HepG2 (cell line): ENCODE measurements around the gene STC2. TPM values are rescaled to one million over a fixed set of nuclear protein-coding genes. Genes with fewer than 3 reads are reported as not detected.
A peak's percentile ranks its signal among the peaks of the same experiment; 100 is the strongest.

Experiments
- CHD2 ChIP-seq: IDR thresholded peaks from 2 replicates; pipeline ENCODE4 v1.6.1; 2011; ENCODE audit warnings: low read depth, low read length, improper control_type of control experiment
- FLYWCH1 ChIP-seq: sonication (generic); formaldehyde crosslinking; IDR thresholded peaks from 2 replicates; pipeline ENCODE4 v1.8.1; 2023; ENCODE audit warnings: mild to moderate bottlenecking, missing genetic modification reagents
- IKZF4 ChIP-seq: sonication (generic); formaldehyde crosslinking; IDR thresholded peaks from 2 replicates; pipeline ENCODE4 v1.5.1; 2020; ENCODE audit warnings: borderline replicate concordance, mild to moderate bottlenecking, low read depth, missing genetic modification reagents; ENCODE audit errors: not compliant biosample characterization
- NCOA5 ChIP-seq: sonication (generic); formaldehyde crosslinking; IDR thresholded peaks from 2 replicates; pipeline ENCODE4 v1.4.0; 2020; ENCODE audit warnings: missing genetic modification reagents
- SKI ChIP-seq: fragments of 450-650 bp; IDR thresholded peaks from one replicate; pipeline ENCODE4 v1.6.1; 2018; ENCODE audit warnings: mild to moderate bottlenecking; ENCODE audit not compliant: partially characterized antibody
- STAG1 ChIP-seq: sonication (generic); formaldehyde crosslinking; IDR thresholded peaks from 2 replicates; pipeline ENCODE4 v1.4.0; 2020; ENCODE audit warnings: missing genetic modification reagents
- TP53 ChIP-seq: sonication (generic); formaldehyde crosslinking; conservative IDR thresholded peaks from 2 replicates; pipeline ENCODE4 v1.4.0; 2020; ENCODE audit warnings: missing genetic modification reagents
- ZNF224 ChIP-seq: sonication (generic); formaldehyde crosslinking; IDR thresholded peaks from 2 replicates; pipeline ENCODE4 v1.5.0; 2020; ENCODE audit warnings: mild to moderate bottlenecking, missing genetic modification reagents
- ZNF230 ChIP-seq: sonication (generic); formaldehyde crosslinking; IDR thresholded peaks from 2 replicates; pipeline ENCODE4 v1.4.0; 2020; ENCODE audit warnings: mild to moderate bottlenecking, missing genetic modification reagents
- ZNF30 ChIP-seq: sonication (generic); formaldehyde crosslinking; IDR thresholded peaks from 2 replicates; pipeline ENCODE4 v1.5.0; 2020; ENCODE audit warnings: mild to moderate bottlenecking, missing genetic modification reagents
- ZNF446 ChIP-seq: sonication (generic); formaldehyde crosslinking; IDR thresholded peaks from 2 replicates; pipeline ENCODE4 v1.5.0; 2020; ENCODE audit warnings: mild to moderate bottlenecking, missing genetic modification reagents
- ZNF496 ChIP-seq: sonication (generic); formaldehyde crosslinking; IDR thresholded peaks from 2 replicates; pipeline ENCODE4 v1.8.1; 2023; ENCODE audit warnings: mild to moderate bottlenecking, moderate library complexity, missing genetic modification reagents; ENCODE audit not compliant: insufficient replicate concordance
- ZNF660 ChIP-seq: sonication (generic); formaldehyde crosslinking; IDR thresholded peaks from 2 replicates; pipeline ENCODE4 v1.5.1; 2020; ENCODE audit warnings: mild to moderate bottlenecking, low read depth, missing genetic modification reagents, borderline replicate concordance
- ZNF879 ChIP-seq: sonication (generic); formaldehyde crosslinking; IDR thresholded peaks from 2 replicates; pipeline ENCODE4 v1.8.1; 2023; ENCODE audit warnings: missing genetic modification reagents
- polyA plus RNA-seq, 8 experiments: library from polyadenylated mRNA; depleted of rRNA in 3 of 8; stranded (reverse) in 7 of 8; unstranded in 1 of 8; fragments of >200 nt; fragmentation: Illumina TruSeq in 4 of 8; extraction: Trizol in 4 of 8; gene quantifications; 2 replicates each; pipeline versions ENCODE4 v1.2.1 to v1.2.3, GENCODE V29; 2011 to 2016; ENCODE audit warnings: low read depth in 4 of 8, missing spikeins in 1 of 8, mixed read lengths in 1 of 8; ENCODE audit not compliant: insufficient read depth in 1 of 8
- total RNA-seq, 5 experiments: library from RNA; depleted of rRNA; stranded (reverse); fragments of >200 nt; fragmentation: Illumina TruSeq; extraction: Trizol; gene quantifications; 2 replicates each; pipeline ENCODE4 v1.2.3, GENCODE V29; 2016; ENCODE audit warnings: low read depth in 1 of 5
- TF ChIP-seq, protein P1 (sequence below): sonication (generic); formaldehyde crosslinking; IDR thresholded peaks from 2 replicates; pipeline ENCODE4 v1.4.0; 2020; ENCODE audit warnings: missing genetic modification reagents
- TF ChIP-seq, protein P2 (sequence below): sonication (generic); formaldehyde crosslinking; IDR thresholded peaks from 2 replicates; pipeline ENCODE4 v1.4.0; 2020; ENCODE audit warnings: missing genetic modification reagents, borderline replicate concordance
- TF ChIP-seq, protein P3 (sequence below): IDR thresholded peaks from 2 replicates; pipeline ENCODE4 v1.6.1; 2012; ENCODE audit warnings: low read length, improper control_type of control experiment
- TF ChIP-seq, protein P4 (sequence below): sonication (generic); formaldehyde crosslinking; IDR thresholded peaks from 2 replicates; pipeline ENCODE4 v1.4.0; 2020; ENCODE audit warnings: mild to moderate bottlenecking, missing genetic modification reagents

STC2 gene
- total and polyA plus RNA-seq, 2 of the 13 experiments (the other 11 are each of a cell fraction or from before 2014, with no cell fraction given) = 27.1 to 69.2 TPM

DNA sequence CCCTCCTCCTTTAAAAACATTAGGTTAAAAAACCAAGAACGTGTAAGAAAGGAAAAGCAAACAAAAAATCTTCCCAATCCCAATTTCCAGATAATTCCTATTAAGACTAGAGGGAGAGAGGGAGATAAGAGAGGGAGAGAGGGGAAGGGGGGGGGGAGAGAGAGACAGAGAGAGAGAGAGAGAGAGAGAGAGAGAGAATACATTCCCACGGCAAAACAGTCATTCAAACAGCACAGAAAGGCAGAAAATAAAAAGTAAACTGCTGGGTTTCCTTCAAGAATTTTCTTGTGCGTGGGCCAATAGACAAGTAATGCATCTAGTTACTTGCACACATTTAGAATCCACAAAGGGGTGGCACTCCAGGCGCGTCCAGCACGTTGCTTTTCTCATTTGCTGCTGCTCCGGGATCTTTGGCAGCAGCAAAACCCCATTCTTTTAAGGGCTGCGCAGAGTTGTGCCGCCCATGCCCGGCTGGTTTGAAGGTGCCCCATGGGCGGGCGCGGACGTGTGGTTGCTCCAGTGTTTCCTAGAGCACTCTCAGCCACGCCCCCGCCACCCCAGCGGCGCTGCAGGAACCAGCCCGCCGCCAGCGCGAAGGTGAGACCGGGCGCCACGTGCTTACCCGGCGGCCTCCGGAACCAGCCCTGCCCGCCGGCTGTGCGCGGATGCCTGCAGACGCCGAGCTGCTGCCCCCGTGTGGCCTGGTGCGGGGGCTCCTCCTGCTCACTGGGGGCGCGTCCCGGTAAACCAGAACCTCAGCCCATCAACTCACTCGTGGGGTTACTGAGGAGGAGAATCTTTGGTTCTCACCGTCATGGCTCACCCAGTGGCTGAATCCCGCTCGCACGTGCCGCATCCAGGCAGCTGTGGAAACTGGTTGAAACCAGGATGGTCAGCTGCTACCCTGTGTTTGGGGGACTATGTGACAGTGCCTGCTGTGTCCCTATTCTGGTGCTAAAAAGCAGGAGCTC lies 44.6 kb downstream of the STC2 start (continued):
- TF ChIP-seq SKI (peak; percentile 72), ZNF879 (CRISPR knock-in tag) (peak; percentile 94), FLYWCH1 (peak; percentile 88; the same call in 1 of the 2 replicates), CHD2 (peak; percentile 38; the same call in 1 of the 2 replicates), ZNF496 (CRISPR knock-in tag) (no peak), STAG1 (CRISPR knock-in tag) (peak; percentile 91), TP53 (CRISPR knock-in tag) (no peak), ZNF230 (CRISPR knock-in tag) (peak; percentile 98), ZNF224 (CRISPR knock-in tag) (peak; percentile 99), ZNF30 (CRISPR knock-in tag) (no peak), IKZF4 (CRISPR knock-in tag) (peak; percentile 99), ZNF660 (CRISPR knock-in tag) (no peak), NCOA5 (CRISPR knock-in tag) (no peak), ZNF446 (peak; percentile 99)
- TF ChIP-seq, protein P1, sequence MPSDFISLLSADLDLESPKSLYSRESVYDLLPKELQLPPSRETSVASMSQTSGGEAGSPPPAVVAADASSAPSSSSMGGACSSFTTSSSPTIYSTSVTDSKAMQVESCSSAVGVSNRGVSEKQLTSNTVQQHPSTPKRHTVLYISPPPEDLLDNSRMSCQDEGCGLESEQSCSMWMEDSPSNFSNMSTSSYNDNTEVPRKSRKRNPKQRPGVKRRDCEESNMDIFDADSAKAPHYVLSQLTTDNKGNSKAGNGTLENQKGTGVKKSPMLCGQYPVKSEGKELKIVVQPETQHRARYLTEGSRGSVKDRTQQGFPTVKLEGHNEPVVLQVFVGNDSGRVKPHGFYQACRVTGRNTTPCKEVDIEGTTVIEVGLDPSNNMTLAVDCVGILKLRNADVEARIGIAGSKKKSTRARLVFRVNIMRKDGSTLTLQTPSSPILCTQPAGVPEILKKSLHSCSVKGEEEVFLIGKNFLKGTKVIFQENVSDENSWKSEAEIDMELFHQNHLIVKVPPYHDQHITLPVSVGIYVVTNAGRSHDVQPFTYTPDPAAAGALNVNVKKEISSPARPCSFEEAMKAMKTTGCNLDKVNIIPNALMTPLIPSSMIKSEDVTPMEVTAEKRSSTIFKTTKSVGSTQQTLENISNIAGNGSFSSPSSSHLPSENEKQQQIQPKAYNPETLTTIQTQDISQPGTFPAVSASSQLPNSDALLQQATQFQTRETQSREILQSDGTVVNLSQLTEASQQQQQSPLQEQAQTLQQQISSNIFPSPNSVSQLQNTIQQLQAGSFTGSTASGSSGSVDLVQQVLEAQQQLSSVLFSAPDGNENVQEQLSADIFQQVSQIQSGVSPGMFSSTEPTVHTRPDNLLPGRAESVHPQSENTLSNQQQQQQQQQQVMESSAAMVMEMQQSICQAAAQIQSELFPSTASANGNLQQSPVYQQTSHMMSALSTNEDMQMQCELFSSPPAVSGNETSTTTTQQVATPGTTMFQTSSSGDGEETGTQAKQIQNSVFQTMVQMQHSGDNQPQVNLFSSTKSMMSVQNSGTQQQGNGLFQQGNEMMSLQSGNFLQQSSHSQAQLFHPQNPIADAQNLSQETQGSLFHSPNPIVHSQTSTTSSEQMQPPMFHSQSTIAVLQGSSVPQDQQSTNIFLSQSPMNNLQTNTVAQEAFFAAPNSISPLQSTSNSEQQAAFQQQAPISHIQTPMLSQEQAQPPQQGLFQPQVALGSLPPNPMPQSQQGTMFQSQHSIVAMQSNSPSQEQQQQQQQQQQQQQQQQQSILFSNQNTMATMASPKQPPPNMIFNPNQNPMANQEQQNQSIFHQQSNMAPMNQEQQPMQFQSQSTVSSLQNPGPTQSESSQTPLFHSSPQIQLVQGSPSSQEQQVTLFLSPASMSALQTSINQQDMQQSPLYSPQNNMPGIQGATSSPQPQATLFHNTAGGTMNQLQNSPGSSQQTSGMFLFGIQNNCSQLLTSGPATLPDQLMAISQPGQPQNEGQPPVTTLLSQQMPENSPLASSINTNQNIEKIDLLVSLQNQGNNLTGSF (CRISPR knock-in tag) = peak; percentile 99
- TF ChIP-seq, protein P2, sequence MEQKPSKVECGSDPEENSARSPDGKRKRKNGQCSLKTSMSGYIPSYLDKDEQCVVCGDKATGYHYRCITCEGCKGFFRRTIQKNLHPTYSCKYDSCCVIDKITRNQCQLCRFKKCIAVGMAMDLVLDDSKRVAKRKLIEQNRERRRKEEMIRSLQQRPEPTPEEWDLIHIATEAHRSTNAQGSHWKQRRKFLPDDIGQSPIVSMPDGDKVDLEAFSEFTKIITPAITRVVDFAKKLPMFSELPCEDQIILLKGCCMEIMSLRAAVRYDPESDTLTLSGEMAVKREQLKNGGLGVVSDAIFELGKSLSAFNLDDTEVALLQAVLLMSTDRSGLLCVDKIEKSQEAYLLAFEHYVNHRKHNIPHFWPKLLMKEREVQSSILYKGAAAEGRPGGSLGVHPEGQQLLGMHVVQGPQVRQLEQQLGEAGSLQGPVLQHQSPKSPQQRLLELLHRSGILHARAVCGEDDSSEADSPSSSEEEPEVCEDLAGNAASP (CRISPR knock-in tag) = peak; percentile 85
- TF ChIP-seq, protein P3, sequence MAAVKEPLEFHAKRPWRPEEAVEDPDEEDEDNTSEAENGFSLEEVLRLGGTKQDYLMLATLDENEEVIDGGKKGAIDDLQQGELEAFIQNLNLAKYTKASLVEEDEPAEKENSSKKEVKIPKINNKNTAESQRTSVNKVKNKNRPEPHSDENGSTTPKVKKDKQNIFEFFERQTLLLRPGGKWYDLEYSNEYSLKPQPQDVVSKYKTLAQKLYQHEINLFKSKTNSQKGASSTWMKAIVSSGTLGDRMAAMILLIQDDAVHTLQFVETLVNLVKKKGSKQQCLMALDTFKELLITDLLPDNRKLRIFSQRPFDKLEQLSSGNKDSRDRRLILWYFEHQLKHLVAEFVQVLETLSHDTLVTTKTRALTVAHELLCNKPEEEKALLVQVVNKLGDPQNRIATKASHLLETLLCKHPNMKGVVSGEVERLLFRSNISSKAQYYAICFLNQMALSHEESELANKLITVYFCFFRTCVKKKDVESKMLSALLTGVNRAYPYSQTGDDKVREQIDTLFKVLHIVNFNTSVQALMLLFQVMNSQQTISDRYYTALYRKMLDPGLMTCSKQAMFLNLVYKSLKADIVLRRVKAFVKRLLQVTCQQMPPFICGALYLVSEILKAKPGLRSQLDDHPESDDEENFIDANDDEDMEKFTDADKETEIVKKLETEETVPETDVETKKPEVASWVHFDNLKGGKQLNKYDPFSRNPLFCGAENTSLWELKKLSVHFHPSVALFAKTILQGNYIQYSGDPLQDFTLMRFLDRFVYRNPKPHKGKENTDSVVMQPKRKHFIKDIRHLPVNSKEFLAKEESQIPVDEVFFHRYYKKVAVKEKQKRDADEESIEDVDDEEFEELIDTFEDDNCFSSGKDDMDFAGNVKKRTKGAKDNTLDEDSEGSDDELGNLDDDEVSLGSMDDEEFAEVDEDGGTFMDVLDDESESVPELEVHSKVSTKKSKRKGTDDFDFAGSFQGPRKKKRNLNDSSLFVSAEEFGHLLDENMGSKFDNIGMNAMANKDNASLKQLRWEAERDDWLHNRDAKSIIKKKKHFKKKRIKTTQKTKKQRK = no peak
- TF ChIP-seq, protein P4, sequence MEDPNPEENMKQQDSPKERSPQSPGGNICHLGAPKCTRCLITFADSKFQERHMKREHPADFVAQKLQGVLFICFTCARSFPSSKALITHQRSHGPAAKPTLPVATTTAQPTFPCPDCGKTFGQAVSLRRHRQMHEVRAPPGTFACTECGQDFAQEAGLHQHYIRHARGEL = peak; percentile 91; the same call in 1 of the 2 replicates
